Ammon's horn (tissue), 1 donor: ENCODE measurements around the gene ADNP.
"Not testable (repeated sequence)": the region's sequence is repeated elsewhere in the genome, so short reads cannot be mapped to it uniquely, and the experiment has no call there.

Experiments used
- DNase-seq: peaks from one replicate; pipeline ENCODE4 v3.0.0-alpha.2; 2016; ENCODE audit warnings: low spot score

The ADNP gene

GRCh38 chr20:50900261-50900660 lies 31.0 kb downstream of the ADNP start:
- DNase-seq, result no peak

DNA sequence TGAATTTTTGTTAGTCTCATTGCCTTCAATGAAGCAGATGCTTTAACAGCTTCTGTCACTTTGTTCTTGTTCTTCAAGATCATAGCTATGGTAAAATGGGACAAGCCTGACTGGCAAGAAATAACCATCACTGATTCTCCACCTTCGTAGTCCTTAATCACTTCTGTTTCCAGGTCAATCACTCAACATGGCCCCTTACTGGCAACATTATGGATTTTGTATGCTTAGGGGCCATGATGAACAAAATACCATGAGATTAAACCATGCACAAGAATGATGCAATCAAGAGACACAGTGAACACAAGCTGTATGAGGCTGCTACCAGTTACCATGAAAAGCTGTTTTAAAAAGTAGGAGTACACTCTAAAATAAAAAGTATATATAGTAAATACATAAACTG lies 32.8 kb downstream of the ADNP start:
- no peak for DNase-seq

DNA sequence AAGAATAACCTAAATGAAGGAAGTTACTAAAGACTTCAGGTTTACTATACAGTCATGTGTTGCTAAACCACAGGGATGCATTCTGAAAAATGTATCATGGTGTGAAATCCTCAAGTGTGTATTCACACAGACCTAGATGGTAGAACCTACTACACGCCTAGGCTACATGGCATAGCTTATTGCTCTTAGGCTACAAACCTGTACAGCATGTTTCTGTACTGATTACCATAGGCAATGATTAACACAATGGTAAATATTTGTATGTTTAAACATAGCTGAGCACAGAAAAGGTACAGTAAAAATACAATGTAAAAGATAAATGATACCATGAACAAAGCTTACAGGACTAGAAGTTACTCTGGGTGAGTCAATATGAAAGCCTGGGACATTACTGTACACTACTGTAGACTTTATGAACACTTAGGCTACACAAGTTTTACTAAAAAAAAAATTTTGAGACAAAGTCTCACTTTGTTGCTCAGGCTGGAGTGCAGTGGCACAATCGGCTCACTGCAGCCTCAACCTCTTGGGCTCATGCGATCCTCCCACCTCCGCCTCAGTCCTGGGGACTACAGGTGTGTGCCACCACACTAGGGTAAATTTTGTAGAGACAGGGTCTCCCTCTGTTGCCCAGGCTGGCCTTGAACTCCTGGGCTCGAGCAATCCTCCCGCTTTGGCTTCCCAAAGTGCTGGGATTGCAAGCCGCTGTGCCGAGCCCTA lies 36.0 kb downstream of the ADNP start:
- DNase-seq, result no peak

GRCh38 chr20:50893620-50894019 lies 37.6 kb downstream of the ADNP start:
- no peak for DNase-seq

GRCh38 chr20:50892394-50892793 lies 38.8 kb downstream of the ADNP start:
- DNase-seq, result no peak

GRCh38 chr20:50891138-50891537 lies 40.1 kb downstream of the ADNP start:
- DNase-seq, result no peak

GRCh38 chr20:50887576-50887975 lies 43.7 kb downstream of the ADNP start:
- no peak for DNase-seq

DNA sequence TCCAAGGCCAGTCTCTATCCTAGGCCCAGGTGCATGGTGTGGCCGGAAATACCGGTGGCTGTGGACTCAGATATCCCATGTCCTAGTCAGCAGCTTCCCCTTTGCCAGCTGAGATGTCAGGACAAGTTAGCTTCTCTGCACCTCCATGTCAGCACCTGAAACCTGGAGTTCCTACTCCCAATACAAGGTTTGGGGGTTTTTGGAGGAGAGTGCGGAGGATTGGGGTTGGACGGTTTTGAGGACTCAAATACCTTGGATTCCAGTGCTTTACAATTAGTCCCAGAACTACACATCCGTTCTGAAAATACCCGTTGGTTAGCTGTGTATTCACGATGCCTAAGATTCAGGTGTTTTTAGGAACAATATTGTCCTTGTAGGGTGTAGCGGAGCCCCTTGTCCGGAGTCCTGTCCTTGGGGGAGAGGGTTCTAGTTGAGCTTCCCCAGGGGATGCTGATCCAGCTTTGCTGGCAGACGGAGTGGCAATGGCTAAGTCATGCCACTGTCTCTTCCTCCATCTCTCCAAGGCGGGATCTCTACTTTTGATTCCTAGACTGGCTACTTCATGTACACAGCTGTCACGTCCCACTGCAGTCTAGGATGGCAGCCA lies 45.0 kb downstream of the ADNP start:
- DNase-seq, result no peak

- no peak for DNase-seq
These were observed 45.5 kb downstream of the ADNP start for GRCh38 chr20:50885781-50886180.

DNA sequence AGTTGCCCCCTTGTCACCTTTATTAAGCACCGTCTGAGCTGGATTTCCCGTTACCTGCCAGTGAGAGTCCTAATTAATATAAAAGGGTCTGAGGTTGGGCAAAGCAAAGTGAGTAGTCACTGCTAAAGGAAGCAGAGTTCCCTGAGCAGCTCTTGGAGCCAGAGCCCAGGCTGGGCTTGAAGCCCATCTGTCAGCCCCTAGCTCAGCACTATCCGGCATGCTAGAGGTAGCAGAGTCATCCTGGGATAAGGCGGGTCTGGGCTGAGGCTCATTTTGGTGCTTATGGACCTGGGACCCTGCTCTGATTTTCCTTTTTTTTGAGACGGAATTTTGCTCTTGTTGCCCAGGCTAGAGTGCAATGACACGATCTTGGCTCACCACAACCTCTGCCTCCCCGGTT lies 46.2 kb downstream of the ADNP start:
- DNase-seq, result no peak

DNA sequence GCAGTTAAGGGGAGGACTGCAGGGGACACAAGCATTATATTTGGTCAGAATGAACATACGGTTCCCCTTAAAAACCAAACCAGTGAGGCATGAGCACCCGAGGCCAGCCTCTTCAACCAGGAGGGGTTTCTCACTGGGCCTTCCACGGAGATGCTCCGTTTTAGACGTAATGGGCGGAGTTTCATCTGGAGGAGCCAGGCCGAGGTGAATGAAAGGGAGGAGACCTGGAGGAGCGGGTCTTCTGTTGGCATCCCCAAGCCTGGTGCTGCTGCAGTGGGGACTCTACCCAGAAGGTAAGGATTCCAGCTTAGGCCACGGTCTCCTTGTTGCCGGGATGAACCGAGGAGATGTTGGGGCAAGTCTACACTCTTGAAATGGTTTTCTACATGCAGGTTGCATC lies 47.4 kb downstream of the ADNP start:
- DNase-seq, result no peak

DNA sequence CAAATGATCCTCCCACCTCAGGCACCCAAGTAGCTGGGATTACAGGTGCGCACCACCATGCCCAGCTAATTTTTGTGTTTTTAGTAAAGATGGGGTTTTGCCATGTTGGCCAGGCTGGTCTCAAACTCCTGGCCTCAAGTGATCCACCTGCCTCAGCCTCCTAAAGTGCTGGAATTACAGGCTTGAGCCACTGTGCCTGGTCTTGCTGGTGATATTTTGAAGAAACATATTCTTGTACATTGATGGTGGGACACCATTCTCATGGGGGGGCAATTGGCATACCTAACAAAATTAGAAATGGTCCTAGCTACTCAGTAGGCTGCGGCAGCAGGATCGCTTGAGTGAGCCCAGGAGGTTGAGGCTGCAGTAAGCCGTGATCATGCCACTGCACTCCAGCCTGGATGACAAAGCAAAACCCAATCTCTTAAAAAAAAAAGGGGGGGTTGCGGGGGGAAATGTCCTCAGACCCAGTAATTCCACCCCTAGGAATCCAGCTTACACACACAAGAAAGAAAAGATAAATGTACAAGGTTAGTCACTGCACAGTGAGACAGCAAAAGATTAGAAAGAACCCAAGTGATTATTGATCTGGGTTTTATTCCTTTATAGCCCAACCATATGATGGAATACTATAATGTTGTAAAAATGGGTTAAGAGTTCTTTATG lies 49.3 kb downstream of the ADNP start:
- DNase-seq, result not testable (repeated sequence)

- no peak for DNase-seq
These were observed 51.3 kb downstream of the ADNP start for GRCh38 chr20:50879649-50880550.

DNA sequence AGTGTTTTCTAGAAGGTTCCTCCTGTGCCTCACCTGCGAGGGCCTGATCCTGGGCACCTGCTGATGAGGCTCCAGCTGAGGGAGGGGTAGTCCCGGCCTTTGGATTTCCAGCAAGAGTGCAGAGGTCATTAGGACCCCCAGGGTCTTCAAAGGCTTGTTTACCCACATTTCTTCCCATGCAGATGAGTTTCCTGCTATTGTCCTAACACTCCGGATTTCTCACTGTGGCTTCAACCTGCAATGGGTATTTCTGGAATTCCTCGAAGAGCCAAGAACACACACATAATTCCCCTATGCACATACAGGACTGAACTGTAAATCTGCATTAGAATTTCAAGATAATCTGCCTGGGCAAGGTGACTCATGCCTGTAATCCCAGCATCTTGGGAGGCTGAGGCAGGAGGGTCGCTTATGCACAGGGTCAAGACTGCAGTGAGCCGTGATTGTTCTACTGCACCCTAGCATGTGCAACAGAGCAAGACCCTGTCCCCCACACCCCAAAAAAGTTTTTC lies 53.9 kb downstream of the ADNP start:
- no peak for DNase-seq

GRCh38 chr20:50876816-50877215 lies 54.4 kb downstream of the ADNP start:
- DNase-seq, result no peak

GRCh38 chr20:50876063-50876685 lies 55.1 kb downstream of the ADNP start:
- DNase-seq, result no peak

- no peak for DNase-seq
These were observed 56.2 kb downstream of the ADNP start for GRCh38 chr20:50874758-50875665.

DNA sequence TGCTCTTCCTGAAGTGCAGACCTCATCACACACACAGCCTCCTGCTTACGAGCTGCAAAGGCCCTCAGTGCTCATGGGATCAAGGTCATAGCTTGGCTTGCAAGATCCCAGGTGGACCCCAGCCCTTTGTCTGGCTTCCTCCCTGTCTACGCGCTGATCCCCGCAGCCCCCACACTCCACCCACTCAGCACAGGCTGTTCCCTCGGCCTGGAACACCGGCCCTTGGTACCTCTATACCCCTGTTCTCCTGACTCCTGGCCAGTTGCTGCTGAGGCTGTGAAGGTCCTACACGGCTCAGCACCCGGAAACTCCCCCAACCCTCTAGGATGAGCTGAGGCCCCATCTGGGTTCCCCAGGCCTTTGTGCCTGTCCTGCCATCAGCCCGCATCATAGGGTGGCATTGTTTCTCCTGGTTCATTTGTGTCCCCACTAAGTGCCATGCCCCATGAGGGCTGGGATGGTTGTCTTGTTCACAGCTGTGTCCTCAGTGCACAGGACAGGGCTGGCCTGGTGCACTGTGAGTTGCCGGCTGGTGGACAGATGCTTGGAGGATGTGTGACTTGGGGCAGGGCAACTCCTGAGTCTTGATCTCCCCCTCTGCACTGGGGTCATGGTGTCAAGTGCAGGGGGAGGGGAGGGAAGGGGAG lies 57.0 kb downstream of the ADNP start:
- no peak for DNase-seq

DNA sequence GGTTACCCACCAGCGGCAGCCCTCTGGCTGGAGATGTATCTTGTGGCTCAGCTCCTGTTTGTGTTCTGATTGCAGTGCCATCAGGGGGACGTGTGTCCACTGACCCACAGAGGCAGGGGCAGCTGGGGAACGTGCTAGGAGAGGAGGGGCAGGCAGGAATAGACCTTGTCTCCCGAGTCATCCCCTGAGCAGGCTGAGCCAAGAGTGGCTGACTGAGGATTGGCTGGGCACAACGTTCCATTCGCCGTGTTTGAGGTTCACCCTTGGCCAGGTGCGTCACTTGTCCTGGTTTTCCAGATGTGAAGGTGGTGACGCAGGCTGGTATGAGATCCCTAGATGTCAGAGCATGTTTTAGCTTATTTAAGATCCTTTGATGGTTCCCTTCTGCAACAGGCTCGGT lies 57.7 kb downstream of the ADNP start:
- DNase-seq, result no peak
